Caco-2 (cell line): ENCODE results near the gene NDUFB7. TPM values are rescaled to one million over a fixed set of nuclear protein-coding genes. Genes with fewer than 3 reads are reported as not detected.
A peak's percentile ranks its signal among the peaks of the same experiment; 100 is the strongest.

ENCODE experiments used
- BruUV-seq: library from RNA; stranded (reverse); fragments of 400-500 nt; replicated peaks from 2 replicates; lab custom pipeline; 2021; lab: Mats Ljungman, UMichigan
- CTCF ChIA-PET: fragments of 300-600 bp; sonication (Branson Sonifier 250); formaldehyde crosslinking; loops from one replicate; lab custom pipeline; 2022; ENCODE audit warnings: antibody characterized with exemption; lab: Charles Lee
- POLR2A ChIA-PET: fragments of 300-600 bp; sonication (Branson Sonifier 250); formaldehyde crosslinking; loops from one replicate; lab custom pipeline; 2022; ENCODE audit warnings: antibody characterized with exemption; lab: Charles Lee
- DNase-seq, 2 experiments: peaks; one replicate each; pipeline versions ENCODE4 v3.0.0 to v3.0.0-alpha.2; 2020 to 2022
- H3K27me3 ChIP-seq: replicated peaks from 2 replicates; pipeline ENCODE4 v1.6.0; 2011; ENCODE audit warnings: low read length; ENCODE audit not compliant: control insufficient read depth, insufficient read depth
- H3K36me3 ChIP-seq: 2 replicates; pipeline ENCODE4 v1.5.1; 2011; ENCODE audit warnings: low read length; ENCODE audit not compliant: control insufficient read depth, insufficient read depth
- H3K4me1 ChIP-seq: fragments of 250-450 bp; sonication (Bioruptor Pico); 2 replicates; pipeline ENCODE4 v1.5.1; 2020; ENCODE audit warnings: mild to moderate bottlenecking
- H3K4me3 ChIP-seq: 2 replicates; pipeline ENCODE4 v1.5.1; 2011; ENCODE audit warnings: low read depth, mild to moderate bottlenecking, control low read depth, low read length
- H3K9me3 ChIP-seq: fragments of 250-450 bp; sonication (Bioruptor Pico); 2 replicates; pipeline ENCODE4 v1.5.1; 2020; ENCODE audit warnings: mild to moderate bottlenecking, moderate library complexity
- H3K27ac Mint-ChIP-seq: one replicate; pipeline ENCODE4 v1.8.0; 2022; ENCODE audit warnings: mixed read lengths; ENCODE audit not compliant: unreplicated experiment
- H3K27me3 Mint-ChIP-seq: one replicate; pipeline ENCODE4 v1.8.0; 2022; ENCODE audit warnings: mixed read lengths; ENCODE audit not compliant: insufficient read depth, unreplicated experiment
- H3K36me3 Mint-ChIP-seq: one replicate; pipeline ENCODE4 v1.8.0; 2022; ENCODE audit warnings: mild to moderate bottlenecking, mixed read lengths; ENCODE audit not compliant: insufficient read depth, unreplicated experiment
- H3K4me1 Mint-ChIP-seq: one replicate; pipeline ENCODE4 v1.8.0; 2022; ENCODE audit warnings: low read depth, mixed read lengths; ENCODE audit not compliant: unreplicated experiment
- H3K4me3 Mint-ChIP-seq: one replicate; pipeline ENCODE4 v1.8.0; 2022; ENCODE audit warnings: mild to moderate bottlenecking, moderate library complexity, mixed read lengths; ENCODE audit not compliant: unreplicated experiment
- H3K9me3 Mint-ChIP-seq: one replicate; pipeline ENCODE4 v1.8.0; 2022; ENCODE audit warnings: mixed read lengths; ENCODE audit not compliant: unreplicated experiment
- intact Hi-C: fragments of 100-400 bp; cut with micrococcal nuclease; formaldehyde crosslinking; loops from one replicate; pipeline ENCODE4 v1.10.0; 2022; ENCODE audit not compliant: unreplicated experiment
- total RNA-seq: library from RNA; stranded (reverse); gene quantifications from 2 replicates; pipeline ENCODE4 v1.2.3, GENCODE V29; 2022
- TF ChIP-seq, protein P1 (sequence below), 2 experiments: fragments of 200-600 bp in 1 of 2; IDR thresholded peaks; 1 replicate in 1 of 2; 2 replicates in 1 of 2; pipeline versions ENCODE4 v1.5.1 to v1.8.0; 2011 to 2022; ENCODE audit warnings: antibody characterized with exemption in 1 of 2, control low read depth in 1 of 2, inconsistent platforms in 1 of 2, low read depth in 1 of 2, low read length in 1 of 2, mild to moderate bottlenecking in 1 of 2, moderate library complexity in 1 of 2; ENCODE audit not compliant: insufficient read depth in 1 of 2, severe bottlenecking in 1 of 2, unreplicated experiment in 1 of 2

Gene NDUFB7
- total RNA-seq, 1 experiment from 2014 or later, result 158 TPM

DNA sequence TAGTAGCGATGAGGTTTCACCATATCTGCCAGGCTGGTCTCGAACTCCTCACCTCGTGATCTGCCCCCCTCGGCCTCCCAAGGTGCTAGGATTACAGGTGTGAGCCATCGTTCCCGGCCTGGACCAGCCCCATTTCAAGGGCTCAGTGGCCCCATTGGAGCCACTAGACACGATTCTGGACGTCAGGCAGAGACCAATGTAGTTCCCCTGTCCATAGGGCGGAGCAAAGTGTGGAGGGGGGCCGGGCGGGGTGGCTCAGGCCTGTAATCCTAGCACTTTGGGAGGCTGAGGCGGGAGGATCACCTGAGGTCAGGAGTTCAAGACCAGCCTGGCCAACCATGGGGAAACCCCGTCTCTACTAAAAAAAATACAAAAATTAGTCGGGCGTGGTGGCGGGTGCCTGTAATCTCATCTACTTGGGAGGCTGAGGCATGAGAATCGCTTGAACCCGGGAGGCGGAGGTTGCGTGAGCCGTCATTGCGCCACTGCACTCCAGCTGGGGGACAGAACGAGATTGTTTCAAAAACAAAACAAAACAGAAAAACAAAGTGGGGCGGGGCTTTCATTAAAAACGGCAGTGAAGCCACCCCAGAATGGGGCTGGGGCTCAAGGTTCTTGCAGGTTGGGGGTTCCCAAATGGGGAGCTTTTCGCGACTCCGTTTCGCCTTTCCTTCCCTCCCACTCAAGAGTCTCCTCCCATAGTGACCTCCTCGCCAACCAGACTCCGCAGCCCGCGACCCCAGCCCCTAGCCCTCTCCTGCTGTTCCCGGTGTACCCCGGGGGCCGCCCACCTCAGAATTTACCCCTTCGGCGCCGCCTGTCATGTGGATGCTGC is 43.2 kb downstream of the NDUFB7 start:
- Mint-ChIP-seq H3K4me1 (no peaks in the 10 kb centered on the region), H3K27me3 (no peaks in the 10 kb centered on the region), H3K4me3 (peak overlapping the region; percentile 97), H3K27ac (peak overlapping the region; percentile 93), H3K9me3 (no peaks in the 10 kb centered on the region), H3K36me3 (peaks cover 38% of the 10 kb centered on the region)
- Histone ChIP-seq H3K36me3 (no peaks in the 10 kb centered on the region; the same call in 1 of the 2 replicates), H3K4me1 (peaks cover 10% of the 10 kb centered on the region; the same call in 1 of the 2 replicates), H3K27me3 (no peaks in the 10 kb centered on the region), H3K9me3 (no peaks in the 10 kb centered on the region), H3K4me3 (peak overlapping the region; percentile 45)
- no TSS peak for BruUV-seq
- ChIA-PET POLR2A (interaction anchor here (1.0 to 1.1 kb wide), 2 partner anchors 11 to 23 kb away, joined by 4 to 13 read pairs; partner anchors contain the start of gene DNAJB1), CTCF (no interaction called here)
- no peak for DNase-seq
- intact Hi-C loops, result loop anchor here (1.0 to 2.0 kb wide), 3 partner anchors 9 to 32 kb away; partner anchors contain the start of genes DNAJB1 and GIPC1
- TF ChIP-seq, protein P1, sequence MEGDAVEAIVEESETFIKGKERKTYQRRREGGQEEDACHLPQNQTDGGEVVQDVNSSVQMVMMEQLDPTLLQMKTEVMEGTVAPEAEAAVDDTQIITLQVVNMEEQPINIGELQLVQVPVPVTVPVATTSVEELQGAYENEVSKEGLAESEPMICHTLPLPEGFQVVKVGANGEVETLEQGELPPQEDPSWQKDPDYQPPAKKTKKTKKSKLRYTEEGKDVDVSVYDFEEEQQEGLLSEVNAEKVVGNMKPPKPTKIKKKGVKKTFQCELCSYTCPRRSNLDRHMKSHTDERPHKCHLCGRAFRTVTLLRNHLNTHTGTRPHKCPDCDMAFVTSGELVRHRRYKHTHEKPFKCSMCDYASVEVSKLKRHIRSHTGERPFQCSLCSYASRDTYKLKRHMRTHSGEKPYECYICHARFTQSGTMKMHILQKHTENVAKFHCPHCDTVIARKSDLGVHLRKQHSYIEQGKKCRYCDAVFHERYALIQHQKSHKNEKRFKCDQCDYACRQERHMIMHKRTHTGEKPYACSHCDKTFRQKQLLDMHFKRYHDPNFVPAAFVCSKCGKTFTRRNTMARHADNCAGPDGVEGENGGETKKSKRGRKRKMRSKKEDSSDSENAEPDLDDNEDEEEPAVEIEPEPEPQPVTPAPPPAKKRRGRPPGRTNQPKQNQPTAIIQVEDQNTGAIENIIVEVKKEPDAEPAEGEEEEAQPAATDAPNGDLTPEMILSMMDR (IDR thresholded peaks at IDR 0.05; ENCODE audit: insufficient read depth in 1 of 2, low read depth in 1 of 2, low read length in 1 of 2, severe bottlenecking in 1 of 2, unreplicated experiment in 1 of 2), result no peak

DNA sequence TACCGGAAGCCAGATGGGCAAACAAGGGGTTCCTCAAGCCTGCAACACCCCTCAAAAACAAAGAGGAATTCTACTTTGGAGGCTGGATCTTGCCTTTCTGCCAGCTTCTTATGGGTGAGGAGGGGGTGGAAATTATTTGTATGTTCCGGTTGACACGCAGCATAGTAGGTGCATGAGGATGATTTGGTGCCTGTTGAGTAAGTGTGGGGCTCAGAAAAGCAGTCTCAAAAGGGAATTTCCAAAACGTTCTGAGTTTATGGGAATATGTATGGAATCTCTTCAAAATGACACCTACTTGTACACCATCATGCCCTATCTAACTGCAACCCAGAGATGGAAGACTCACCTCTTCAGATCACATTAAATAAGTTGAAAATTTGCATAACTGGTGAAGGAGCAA is 45.4 kb downstream of the NDUFB7 start:
- Mint-ChIP-seq H3K27me3 (no peaks in the 10 kb centered on the region), H3K9me3 (no peaks in the 10 kb centered on the region), H3K4me3 (no peak overlapping the region), H3K4me1 (peaks cover 6% of the 10 kb centered on the region), H3K27ac (peak overlapping the region; percentile 64), H3K36me3 (peaks cover 24% of the 10 kb centered on the region)
- Histone ChIP-seq H3K4me3 (no peak overlapping the region), H3K4me1 (peaks cover 8% of the 10 kb centered on the region; the same call in 1 of the 2 replicates), H3K36me3 (no peaks in the 10 kb centered on the region), H3K9me3 (no peaks in the 10 kb centered on the region), H3K27me3 (no peaks in the 10 kb centered on the region)
- intact Hi-C loops, result no loop called here
- POLR2A ChIA-PET, result interaction anchor here (0.6 kb wide), 1 partner anchor 30 kb away, joined by 3 read pairs; no protein-coding TSS in a partner anchor
- no peak for DNase-seq
- TF ChIP-seq, protein P1 (IDR thresholded peaks at IDR 0.05; ENCODE audit: insufficient read depth in 1 of 2, low read depth in 1 of 2, low read length in 1 of 2, severe bottlenecking in 1 of 2, unreplicated experiment in 1 of 2), result no peak
- CTCF ChIA-PET, result no interaction called here
- no TSS peak for BruUV-seq

- Histone ChIP-seq H3K36me3 (no peaks in the 10 kb centered on the region), H3K9me3 (no peaks in the 10 kb centered on the region), H3K4me3 (no peak overlapping the region), H3K4me1 (peaks cover 1% of the 10 kb centered on the region; the same call in 1 of the 2 replicates), H3K27me3 (no peaks in the 10 kb centered on the region)
- Mint-ChIP-seq H3K36me3 (peaks cover 17% of the 10 kb centered on the region), H3K27me3 (no peaks in the 10 kb centered on the region), H3K27ac (peak overlapping the region; percentile 64), H3K4me3 (no peak overlapping the region), H3K9me3 (no peaks in the 10 kb centered on the region), H3K4me1 (peaks cover 6% of the 10 kb centered on the region)
- intact Hi-C loops, result no loop called here
- CTCF ChIA-PET, result no interaction called here
- BruUV-seq, result no TSS peak
- DNase-seq, result no peak
- TF ChIP-seq, protein P1 (IDR thresholded peaks at IDR 0.05; ENCODE audit: insufficient read depth in 1 of 2, low read depth in 1 of 2, low read length in 1 of 2, severe bottlenecking in 1 of 2, unreplicated experiment in 1 of 2), result no peak
- POLR2A ChIA-PET, result interaction anchor here (0.6 kb wide), 2 partner anchors 29 to 158 kb away, joined by 3 to 4 read pairs; no protein-coding TSS in a partner anchor
These were observed 46.1 kb downstream of the NDUFB7 start for GRCh38 chr19:14525729-14526128.
